GM18505 (cell line): ENCODE data around the gene TRMT44.
"Not testable (repeated sequence)": the region's sequence is repeated elsewhere in the genome, so short reads cannot be mapped to it uniquely, and the experiment has no call there.

ENCODE experiments used
- ATAC-seq: cut with Tn5 transposase; IDR thresholded peaks from one replicate; pipeline ENCODE4 v1.9.1; 2021; ENCODE audit not compliant: unreplicated experiment
- POLR2A ChIP-seq: IDR thresholded peaks from 4 replicates; pipeline ENCODE4 v1.6.1; 2011; ENCODE audit warnings: borderline replicate concordance; ENCODE audit not compliant: insufficient read depth, insufficient read length; ENCODE audit errors: extremely low read depth

The TRMT44 gene

GRCh38 chr4:8505229-8505628 lies 64.7 kb downstream of the TRMT44 start:
- no peak for TF ChIP-seq POLR2A
- ATAC-seq, result no peak

DNA sequence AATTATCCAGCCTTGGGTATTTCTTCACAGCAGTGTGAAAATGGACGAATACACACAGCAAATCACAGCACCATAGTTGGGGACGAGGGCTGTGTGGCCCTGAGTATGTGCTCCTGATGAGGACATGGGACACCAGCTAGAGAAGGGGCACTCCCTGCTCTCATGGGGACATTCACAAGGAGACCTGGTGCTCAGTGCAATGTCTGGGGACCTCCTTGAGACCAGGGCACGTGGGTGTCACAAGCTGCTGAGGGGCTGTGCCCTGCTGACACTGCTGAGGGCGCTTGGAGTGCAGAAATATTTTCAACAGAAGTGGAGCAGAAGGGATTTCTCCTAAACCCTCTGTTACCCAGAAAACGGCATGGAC lies 65.4 kb downstream of the TRMT44 start:
- ATAC-seq, result no peak
- TF ChIP-seq POLR2A, result no peak

GRCh38 chr4:8506373-8507195 lies 66.0 kb downstream of the TRMT44 start:
- no peak for ATAC-seq
- TF ChIP-seq POLR2A, result no peak

GRCh38 chr4:8507196-8507570 lies 66.6 kb downstream of the TRMT44 start:
- ATAC-seq, result no peak
- TF ChIP-seq POLR2A, result no peak

GRCh38 chr4:8507624-8508023 lies 67.0 kb downstream of the TRMT44 start:
- ATAC-seq, result no peak
- TF ChIP-seq POLR2A, result no peak

DNA sequence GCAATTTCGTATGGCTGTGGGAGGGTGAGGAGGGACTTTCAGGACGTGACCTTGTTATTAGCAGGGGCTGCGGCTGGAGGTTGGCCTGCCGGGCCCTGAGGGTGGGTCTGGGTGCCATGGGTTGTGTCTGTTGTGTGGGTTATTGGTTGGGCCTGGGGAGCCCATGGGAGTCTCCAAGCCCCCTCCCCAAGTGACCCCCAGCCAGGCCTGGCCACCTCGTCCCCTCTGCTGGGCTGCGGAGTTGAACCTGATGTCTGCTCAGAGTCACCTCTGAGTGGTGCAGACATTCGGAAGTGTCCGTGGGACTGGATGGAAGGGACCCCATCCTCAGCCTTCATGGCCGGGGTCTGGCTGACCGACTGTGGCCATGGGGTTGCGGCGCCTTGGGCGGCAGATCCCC lies 67.7 kb downstream of the TRMT44 start:
- no peak for ATAC-seq
- TF ChIP-seq POLR2A, result no peak

DNA sequence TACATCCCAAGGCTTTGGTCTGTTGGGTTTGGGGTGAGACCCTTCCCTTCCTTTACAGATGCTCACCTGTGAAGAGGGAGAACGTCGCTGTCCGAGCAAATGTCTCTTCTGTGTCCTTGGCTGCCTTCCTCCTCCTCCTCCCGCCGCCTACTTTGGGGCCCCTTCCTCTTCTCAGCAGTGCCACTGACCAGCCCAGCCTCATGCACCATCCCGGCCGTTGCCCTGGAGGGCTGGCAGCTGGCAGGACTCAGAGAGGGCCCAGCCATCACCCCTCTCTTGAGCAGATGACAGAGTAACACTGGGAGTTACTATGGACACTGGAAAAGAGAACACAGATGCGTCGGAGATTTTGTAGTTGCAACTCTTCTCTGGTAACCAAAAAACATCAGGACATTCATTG lies 68.2 kb downstream of the TRMT44 start:
- TF ChIP-seq POLR2A, result no peak
- no peak for ATAC-seq

- no peak for ATAC-seq
- TF ChIP-seq POLR2A, result no peak
Measured at GRCh38 chr4:8509311-8509950, 68.9 kb downstream of the TRMT44 start.

DNA sequence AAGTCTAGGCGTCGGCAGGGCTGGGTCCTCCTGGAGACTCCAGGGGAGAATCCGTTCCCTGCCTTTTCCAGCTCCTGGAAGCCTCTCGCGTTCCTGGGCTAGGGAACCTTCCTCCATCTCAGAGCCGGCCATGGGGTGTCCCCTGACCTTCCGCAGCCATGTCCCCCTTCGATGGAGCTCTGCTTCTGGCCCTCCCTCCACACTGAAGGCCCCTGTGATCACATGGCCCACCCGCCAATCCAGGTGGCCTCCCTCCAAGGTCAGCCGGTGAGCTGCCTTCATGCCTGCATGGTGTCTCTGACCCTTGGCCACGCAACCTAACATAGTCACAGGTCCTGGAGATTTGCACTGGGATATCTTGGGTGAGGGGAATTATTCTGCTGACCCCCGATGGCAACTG lies 69.6 kb downstream of the TRMT44 start:
- no peak for ATAC-seq

GRCh38 chr4:8510611-8511285 lies 70.2 kb downstream of the TRMT44 start:
- TF ChIP-seq POLR2A, result no peak
- ATAC-seq, result no peak

More for the DNA sequence above, 69.6 kb downstream of the TRMT44 start:
- TF ChIP-seq POLR2A, result no peak

DNA sequence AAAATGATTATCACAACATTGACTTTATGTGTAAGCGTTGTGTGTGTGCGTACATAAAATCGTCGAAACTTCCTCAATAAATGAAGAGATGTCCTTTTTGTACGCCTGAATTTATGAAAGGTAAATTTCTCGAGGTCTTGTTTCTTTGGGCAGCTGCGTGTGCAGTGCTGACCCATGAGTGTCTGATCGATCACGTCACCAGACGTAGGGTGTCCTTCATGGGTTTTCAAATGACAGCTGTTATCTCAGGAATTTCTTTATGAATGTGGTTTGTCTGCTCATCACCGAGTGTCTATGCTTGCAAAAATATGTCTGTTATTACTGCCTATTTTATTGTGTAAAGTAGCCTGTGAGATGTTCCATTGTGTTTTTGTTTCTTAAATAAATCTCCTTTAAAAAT lies 71.9 kb downstream of the TRMT44 start:
- no peak for TF ChIP-seq POLR2A
- ATAC-seq, result no peak

GRCh38 chr4:8513080-8513479 lies 72.5 kb downstream of the TRMT44 start:
- not testable (repeated sequence) for ATAC-seq

DNA sequence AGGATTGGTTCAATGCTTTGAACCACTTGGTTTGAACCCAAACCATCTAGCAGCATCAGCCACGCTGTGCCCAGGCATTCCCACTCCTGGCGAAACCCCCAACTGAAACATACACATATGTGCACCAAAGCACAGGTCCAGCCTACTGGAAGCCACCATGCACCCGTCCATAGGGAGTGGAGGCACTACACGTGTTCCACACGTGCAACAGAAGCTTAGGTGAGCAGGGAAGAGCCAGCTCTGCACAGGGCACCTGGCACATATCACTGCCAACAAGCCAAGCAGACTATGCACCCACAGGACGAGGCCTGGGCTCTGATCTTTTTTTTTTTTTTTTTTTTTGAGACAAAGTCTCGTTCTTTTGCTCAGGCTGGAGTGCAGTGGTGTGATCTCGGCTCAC lies 73.4 kb downstream of the TRMT44 start:
- TF ChIP-seq POLR2A, result no peak

DNA sequence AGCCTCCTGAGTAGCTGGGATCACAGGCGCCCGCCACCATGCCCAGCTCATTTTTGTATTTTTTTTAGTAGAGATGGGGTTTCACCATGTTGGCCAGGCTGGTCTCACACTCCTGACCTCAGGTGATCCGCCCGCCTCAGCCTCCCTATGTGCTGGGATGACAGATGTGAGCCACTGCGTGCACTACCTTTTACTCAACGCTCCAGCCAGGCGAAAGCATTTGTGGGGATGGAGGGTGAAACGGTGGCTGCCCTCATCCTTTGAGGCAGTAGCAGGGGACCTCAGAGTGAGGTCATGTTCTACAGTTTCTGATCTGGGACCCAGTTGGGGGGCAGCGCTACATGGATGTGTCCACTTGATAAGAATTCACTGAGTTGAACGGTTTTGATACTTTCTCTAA lies 73.8 kb downstream of the TRMT44 start:
- no peak for TF ChIP-seq POLR2A
- ATAC-seq, result no peak

More for the DNA sequence above, 73.4 kb downstream of the TRMT44 start:
- no peak for ATAC-seq

DNA sequence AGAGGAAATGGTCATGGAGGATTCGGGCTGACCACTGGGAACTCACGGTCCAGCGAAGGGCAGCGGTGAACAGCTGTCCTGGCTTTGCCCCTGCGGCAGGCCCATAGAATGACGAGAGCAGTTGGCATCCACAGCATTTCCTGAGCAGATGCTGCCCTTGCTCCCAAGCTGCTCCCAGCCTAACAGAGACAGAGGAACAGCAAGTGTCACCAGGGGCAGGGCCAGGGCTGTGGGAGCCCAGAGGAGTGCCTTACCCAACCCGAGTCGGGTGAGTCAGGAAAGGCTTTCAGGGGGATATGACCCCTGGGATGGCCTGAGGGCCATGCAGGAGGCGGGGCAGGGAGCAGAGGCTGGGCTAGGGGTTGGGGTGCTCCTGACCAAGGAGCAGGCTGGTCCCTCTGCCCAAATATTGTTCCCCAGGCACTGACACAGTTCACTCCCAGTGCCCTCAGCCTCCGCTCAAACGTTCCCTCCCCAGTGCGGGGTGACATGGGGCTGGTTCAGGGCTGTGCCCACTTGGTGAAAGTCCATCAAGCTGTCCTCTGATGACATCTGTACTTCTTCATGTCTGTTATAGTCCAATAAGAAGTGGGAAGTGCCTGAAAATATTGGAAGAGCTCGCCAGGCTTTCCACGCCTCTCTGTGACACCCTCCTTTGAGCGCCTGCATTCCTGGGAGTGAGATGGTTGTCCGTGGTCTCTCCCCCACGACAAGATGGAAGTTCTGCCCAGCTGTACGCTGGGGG lies 74.9 kb downstream of the TRMT44 start:
- TF ChIP-seq POLR2A, result no peak
- no peak for ATAC-seq
